Smooth muscle cell of the brain vasculature (primary cell): ENCODE data around the gene TLE4.

Experiments
- DNase-seq: peaks from one replicate; pipeline ENCODE4 v3.0.0-alpha.2; 2012; ENCODE audit warnings: low read depth, low spot score

The TLE4 gene

DNA sequence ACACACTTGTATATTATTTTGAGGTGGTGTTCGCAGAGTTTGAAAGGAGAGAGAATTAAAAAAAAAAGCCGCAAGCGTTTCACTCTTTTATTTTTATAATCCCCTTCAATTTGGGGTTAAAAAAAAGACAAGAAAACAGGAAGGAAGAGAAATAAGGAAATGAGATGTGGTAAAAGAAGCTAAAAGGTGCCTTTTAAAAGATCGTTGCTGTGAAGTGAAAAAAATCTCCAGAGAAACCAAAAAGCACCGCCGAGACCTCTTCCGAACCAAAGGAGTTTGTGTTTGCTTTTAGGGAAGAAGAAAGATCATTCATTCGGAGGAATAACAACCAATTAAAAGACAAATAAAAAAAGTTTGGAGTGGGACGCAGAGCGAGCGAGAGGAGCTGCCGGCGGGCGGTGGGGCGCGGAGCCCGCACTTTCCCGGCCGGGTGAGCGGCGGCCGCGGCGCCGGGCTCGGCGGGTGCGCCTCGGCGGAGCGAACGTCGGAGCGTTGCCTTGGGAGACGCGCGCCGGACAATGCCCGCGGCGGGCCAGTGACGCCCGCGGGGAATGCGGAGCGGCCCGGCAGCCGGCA, 355 bp downstream of the TLE4 start:
- DNase-seq, result no peak

DNA sequence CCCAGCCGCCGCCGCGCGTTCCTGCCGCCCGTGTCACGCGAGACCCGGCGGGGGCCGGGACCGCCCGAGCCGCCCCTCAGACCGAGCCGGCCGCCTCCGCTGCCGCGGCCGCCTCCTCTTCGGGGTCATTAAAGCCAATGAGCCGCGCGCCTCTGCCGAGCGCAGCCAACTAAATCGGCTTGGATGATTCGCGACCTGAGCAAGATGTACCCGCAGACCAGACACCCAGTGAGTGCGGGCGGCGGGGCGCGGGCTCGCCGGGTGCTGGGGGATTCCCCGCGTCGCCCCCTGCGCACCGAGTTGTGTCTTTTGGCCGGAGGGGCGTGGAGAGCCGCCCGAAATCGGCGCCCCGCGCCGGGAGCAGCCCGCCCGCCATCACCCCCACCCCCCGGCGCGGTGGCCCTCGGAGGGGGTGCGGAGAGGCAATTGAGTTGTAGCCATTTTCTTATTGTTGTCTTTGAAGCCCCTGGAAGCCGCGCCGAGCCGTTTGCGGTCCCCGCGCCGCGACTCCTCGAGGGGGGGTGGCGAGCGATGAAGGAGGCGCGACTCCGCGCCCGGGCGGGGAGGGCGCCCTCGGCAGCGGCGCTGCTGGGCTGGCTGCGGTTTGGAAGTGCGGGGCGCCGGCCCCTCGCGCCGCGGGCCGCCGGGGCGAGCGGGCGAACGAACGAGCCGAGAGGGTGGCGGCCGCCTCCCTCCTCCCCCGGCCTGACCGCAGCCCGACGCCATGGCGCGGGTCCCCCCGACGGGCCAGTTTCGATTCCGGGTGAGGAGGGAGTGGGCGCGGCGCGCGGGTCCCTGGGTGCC, 1.0 kb downstream of the TLE4 start:
- no peak for DNase-seq

DNA sequence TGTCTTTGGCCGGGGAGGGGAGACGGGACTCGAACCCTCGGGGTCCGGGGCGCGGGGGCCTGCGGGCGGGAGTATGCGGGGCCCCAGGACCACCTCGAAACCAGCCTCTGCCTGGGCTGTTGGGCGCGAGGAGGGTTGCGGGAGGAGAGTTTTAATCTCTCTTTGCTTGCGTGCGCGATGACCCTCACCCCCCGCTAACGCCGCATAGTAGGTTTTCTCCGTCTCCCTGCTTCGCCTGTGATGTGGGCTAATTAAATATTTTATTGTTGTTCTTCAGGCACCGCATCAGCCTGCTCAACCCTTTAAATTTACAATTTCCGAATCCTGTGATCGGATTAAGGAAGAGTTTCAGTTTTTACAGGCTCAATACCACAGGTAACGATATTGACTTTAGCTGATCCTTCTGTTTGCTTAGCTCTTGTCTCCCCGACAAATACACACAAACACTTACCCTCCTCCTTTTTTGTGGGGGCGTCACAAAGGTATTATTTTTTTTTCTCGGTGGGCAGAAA, 1.7 kb downstream of the TLE4 start:
- DNase-seq, result no peak

DNA sequence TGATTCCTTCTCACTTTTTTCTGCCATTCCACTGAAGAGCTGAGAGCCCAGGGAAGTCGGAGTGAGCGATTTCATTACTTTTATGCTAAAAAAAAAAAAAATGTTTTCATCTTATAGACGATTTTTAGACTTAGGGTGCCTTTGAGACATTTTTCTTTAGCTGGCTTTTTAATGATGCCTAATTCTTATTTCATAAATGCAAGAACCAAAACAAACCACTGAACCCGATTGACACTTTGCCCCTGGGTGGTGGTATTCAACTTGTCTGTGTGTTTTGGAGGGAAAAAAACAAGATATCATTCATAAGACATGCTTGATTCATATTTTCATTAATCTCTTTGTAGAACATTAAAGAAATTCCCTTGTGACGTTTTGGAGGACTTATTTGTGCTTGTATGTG, 2.4 kb downstream of the TLE4 start:
- DNase-seq, result no peak

DNA sequence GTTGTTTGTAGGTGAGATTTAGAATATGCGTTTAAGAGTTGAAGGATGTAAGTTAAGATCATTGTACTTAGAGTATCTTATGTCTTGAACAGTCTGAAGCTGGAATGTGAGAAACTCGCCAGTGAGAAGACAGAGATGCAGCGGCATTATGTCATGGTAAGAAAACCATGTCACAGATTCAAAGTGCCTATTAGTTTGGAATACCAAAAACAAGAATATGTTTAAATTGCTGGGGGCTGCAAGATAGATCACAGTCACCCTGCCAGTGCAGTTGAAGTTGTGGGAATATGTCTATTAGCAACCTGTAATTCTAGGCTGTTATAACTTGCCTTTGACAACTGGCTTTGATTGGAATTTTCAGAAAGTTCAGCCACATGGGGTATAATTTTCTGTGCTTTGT, 3.0 kb downstream of the TLE4 start:
- no peak for DNase-seq

DNA sequence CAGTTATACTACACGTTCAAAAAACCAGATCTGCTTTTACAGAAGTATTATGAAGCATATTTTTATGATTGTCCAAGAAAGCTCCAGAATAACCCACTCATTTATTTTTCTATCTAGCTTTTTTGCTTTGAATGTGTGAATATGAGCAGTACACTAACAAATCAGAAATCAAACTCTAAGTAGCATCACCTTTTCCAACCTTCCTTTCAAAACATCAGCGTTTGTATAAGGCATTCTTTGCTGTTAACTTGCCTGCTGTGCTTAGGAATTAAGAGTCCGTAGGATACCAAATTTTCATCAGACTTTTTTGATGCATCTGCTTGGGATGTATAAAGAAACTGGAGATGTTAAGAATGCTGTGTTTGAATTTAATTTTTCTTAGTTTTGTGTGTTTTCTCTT, 3.8 kb downstream of the TLE4 start:
- no peak for DNase-seq

DNA sequence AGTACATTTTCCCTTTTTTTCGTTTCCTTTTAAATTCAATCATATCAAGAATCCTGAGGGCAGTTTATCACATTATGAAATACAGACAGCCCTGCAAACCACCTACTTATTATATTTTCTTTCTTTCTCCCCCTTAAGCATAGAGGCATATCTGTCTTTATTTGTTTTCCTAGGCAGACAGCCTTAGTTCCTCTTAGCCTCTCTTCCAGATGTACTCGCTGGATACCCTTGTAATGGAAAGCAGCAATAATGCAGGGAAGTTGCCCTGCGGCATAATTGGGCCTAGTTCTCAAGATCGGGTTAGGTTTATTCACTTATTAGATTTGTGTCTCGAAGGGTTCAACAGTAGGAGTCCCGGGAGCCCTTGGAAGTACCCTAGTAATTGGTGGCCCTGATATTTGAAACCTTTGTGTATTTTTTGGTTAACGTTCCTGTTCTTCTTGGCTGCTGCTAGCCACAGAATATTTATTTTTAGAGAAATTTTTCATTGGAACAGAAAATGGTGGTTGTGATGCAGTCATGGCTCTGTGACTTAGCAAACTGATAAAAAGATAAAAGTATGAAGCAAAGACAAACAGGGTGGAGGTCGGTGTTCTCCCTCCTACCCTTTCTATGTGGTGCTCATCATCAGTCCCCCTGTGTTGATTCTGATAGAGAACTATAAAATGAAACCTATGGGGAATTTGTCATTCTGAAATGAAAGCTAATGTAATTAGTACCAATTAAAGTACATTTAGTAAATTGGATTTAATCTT, 6.4 kb downstream of the TLE4 start:
- no peak for DNase-seq

DNA sequence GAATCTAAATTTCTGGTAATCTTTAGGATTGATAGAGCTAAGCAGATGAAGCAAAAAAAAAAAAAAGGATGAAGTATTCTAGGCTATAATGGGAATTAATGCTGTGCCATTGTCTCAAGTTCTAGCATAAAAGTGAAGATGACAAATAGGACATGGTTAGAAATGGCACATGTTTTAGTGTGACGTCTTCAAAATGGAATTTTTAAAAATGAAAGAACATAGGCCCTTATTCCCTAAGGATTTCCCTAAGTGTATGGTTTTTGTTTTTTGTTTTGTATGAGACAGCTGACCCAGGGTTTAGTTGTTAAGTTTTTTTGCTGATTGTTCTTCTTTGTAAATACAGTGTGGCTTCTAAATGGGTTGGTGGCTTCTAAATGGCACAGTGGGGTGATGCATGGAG, 7.1 kb downstream of the TLE4 start:
- no peak for DNase-seq

DNA sequence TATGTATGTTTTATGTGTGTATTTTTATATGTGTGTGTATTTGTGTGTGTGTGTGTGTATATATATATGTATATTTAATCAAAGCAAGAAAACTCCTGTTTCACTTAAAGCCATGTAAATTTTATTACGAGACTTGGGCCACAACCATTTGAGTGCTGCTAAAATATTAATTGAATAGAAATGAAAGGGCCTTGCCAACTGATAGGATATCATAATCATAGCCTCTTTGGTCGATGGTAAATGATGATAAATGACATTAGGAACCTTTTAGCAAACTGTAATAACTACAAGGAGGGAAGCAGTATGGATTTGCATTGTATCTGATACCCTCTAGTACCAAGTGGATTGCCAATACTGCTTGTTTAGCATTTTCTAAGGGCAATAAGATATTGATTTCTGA, 7.9 kb downstream of the TLE4 start:
- no peak for DNase-seq

DNA sequence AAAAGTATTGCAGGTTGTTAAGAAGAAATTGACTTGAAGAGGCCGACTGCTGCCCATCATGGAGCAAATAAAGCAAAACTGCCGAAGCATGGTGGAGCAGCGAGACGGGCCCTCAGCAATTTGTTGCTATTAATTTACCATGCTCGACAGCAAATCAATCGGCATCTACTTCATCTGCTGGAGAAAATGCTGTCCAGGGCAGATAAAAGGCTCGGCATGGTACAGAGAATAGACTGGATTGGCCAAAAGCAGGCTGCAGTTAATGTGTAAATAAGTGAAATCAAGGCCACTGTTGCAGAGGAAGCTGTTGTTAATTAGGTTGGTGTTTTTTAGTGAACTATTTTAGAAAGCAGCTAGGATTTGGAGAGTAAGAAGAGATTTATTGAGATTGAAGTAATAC, 8.3 kb downstream of the TLE4 start:
- no peak for DNase-seq

DNA sequence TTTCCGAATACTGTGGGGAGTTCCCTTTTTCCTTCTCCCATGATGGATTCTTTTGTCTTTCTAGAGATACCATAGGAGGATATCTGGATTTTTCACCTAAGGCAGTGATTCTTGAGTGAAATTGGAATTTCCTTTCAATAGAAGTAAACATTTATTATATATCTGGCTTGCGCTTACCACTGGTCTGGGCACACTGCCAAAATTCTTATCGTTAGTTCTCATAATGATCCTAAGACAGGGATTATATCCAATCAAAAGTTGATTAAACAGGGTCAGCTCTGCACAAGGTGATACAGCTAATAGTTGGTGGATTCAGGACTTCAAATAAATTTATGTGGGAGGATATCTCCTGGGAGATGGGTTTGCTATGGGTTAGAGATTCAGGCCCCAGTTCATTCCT, 9.6 kb downstream of the TLE4 start:
- DNase-seq, result no peak

DNA sequence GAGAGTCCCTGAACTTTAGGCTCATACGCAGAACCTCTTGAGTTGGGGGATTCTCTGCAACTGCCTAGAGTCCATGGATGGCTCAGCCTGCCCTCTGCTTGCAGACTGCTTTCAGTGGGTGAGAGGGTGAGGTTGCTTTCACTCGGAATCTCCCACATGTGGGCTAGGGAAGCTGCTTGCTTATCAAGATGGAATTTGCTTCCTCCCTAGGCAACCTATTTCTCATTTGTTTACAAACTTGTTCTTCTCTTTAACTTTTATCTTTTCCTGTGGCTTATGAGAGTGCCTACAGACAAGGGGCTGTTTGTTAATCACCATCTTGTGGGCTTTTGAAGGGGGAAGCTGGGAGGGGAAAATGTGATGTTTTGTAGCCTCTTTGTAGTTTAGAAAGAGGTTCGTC, 10.0 kb downstream of the TLE4 start:
- DNase-seq, result no peak

DNA sequence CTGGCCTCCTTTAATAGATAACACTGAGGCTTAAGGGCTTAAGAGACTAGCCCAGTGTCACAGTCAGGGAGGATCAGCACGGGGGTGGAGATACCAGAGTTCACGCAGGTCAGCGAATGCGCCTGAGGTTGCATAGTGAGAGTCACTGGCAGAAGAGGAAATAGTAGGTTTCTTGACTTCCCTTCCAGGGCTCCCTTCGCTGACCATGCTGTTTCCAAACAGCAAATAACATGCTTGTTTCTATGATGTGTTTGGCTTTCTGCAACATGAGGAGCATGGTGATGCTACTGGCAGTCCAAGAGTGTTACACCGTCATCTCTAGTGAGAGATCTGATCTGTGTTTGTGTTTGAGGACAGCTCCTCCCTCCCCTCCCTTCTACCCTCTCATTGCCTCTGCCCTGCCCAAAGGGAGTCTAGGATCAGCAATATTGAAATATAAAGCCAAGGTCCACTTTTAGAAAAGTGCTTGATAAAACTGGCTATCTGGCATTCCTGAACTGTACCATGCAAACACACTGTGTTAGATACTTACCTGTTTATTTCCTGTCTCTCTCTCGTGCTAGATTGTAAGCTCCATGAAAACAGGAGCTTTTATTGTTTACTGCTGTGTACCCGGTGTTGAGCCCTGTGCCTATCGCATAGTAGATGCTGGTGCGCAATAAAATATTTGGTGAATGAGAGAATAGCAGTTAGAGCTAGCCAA, 12.3 kb downstream of the TLE4 start:
- no peak for DNase-seq

DNA sequence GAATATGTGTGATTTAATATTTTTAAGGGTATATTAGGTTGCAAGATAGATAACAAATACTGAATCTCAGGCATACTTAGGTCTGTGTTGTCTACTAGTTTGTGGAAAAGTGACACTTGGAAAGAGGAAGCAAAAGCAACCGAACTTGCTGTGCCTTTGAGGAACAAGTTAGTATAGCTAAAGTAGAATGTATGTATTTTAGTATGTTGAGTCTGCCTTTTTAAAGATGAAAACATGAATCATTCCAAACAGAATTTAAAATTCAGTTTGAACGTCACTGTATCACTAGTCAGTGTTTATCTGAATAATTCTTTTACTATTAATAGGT, 12.9 kb downstream of the TLE4 start:
- no peak for DNase-seq

DNA sequence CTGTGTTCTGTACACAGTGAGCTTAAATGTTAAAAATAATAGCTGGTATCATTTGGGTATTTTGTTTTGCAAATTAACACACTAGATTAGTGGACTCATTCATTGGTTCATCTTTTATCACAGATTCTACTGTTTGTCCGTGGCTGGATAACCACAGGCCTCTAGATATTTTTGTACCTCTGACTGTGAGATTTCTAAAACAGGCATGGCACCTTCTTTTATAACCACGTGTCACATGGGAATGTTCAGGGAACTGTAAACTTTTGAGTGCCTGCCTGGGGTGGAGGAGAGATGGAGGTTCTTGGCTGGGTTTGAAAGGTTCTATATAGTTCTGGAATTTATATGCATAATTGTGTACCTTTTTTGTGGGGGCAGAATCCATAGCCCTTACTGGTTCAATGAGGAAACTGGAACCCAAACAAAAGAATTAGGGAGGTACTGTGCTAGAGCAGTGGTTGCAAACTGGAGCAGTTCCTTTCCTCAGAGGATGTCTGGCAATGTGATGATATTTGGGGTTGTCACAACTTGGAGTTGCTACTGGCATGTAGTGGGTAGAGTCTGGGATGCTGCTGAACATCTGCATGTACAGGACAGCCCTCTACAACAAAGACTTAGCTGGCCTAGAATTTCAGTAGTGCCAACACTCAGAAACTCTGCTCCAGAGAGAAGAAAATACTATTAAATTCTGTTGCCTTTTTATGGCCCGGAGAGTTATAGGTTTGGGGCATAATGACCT, 16.9 kb downstream of the TLE4 start:
- DNase-seq, result no peak

DNA sequence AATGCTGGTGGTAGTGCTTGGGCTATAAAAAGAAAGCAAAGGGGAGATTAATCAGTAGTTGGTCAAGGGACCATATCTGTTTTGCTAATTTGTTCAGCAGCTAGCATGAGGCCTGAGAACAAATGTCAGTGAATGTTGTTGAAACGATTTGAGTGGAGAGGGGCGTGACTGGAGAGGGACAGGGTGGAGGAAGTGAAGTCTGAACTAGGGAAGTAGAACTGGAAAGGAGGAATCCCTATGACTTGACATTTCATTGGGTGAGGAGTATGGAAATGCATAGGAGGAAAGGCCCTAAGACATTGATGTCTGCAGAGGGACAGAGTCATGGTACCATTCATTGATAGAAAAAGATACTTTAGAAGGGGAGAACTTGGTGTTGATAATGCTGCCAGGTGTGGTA, 19.7 kb downstream of the TLE4 start:
- no peak for DNase-seq

DNA sequence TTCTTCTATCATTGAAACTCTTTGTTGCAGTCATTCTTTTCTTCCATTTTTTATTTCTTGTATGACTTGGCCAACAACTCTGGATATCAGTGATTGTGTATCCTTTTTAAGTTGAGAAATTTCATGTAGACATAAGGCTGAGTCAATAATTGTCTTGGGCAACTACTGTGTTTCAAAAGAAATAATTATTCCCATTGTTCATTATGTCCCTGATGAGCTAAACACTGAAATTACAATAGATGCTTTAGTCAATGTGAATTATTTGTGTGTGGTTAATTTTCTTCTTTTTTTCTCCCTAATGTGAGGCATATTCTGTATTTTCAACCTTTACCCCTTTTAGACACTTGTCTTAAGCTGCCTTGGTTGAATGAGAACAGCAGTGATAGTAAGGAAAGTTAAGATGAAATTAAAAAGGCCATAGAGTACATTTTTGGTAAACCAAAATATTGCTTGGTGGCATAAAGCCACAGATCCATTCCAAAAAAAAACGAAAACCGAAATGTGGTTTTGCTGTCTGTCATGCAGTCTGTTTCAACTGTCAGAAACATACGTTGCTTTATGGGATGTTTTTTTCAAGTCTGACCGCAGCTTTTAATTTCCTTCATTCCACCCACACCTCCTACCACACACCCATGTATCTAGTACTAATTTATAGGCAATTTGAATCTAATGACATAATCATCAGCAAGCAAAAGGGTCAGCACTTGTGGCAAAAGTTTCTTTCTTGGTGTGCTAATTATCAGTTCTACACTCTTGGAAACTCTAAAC, 21.1 kb downstream of the TLE4 start:
- no peak for DNase-seq

DNA sequence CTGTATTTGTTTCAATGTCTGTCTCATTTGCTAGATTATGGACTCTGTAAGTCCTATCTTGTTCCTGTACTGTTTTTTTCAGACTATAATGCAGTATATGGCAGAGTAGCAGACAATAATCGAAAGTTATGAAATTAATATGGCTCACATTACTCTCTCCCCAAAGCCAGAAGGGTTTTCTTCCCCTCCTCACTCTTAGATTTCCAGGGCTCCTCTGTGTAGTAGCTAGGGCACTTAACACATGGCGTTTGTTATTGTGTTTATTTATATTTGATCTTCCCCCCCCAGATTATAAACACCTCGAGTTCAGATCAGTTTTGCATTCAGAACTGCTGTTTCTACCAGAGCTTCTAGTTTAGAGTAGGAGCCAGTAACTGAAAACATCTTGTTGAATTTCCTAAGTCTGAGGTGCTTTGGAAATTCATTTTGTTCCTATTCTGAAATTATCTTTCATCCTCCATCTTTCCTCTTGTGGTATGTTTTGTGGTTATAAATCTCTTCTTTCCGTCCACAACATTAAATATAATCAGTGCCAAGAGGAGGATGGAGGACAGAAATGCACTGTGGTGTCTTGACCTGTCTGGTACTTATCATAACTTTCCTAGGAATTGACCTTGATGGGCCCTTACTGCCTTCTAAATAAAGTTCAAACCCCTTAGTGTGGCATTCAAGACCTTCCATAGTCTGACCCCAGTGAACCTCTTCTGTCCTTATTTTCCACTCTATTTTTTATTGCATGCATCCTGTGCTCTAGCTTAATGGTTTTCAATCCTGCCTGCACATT, 27.0 kb downstream of the TLE4 start:
- DNase-seq, result no peak

DNA sequence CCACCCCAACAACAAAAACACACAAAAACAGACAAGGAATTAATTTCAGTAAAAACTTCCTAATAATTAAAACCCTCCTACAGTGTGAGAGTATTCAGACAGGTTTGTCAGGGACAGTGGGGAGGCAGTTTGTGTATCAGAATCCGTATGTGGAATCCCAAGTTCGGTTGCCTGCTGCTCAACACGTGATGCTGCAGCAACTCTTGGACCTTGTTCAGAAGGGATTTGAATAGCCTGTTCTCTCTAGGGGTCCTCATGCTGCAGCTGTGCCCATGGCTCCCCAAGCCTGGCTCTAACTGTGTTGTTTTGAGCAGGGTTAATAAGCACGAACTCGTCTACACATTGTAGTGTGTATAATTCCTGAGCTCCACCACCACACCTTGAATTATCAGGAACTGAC, 28.7 kb downstream of the TLE4 start:
- no peak for DNase-seq
